Cardiac fibroblast (primary cell): ENCODE data around the gene NSFL1C.

Experiments
- DNase-seq, 2 donors: peaks; one replicate each; pipeline versions ENCODE4 v3.0.0 to v3.0.0-alpha.2; 2010; ENCODE audit warnings: low read depth in 2 of 2
- H3K4me3 ChIP-seq, 2 donors: replicated peaks in 1 of 2; 1 replicate in 1 of 2; 2 replicates in 1 of 2; pipeline ENCODE4 v1.5.1; 2011; ENCODE audit warnings: low read depth in 2 of 2, low read length in 2 of 2, mild to moderate bottlenecking in 2 of 2, moderate library complexity in 1 of 2
- CTCF ChIP-seq: IDR thresholded peaks from one replicate; pipeline ENCODE4 v1.5.1; 2011; ENCODE audit warnings: low read depth, mild to moderate bottlenecking, low read length, inconsistent platforms

The NSFL1C gene

GRCh38 chr20:1466211-1467081 lies at the start of gene NSFL1C:
TSS of gene NSFL1C (minus strand) at chr20:1466849. CDS start at chr20:1466824, 25 bp downstream.
- peak within 1 kb of the TSS; percentile 76 to 93 for H3K4me3 ChIP-seq
- TF ChIP-seq CTCF: peak; percentile 67
- peak; percentile 93 to 97 for DNase-seq

GRCh38 chr20:1513801-1514200 lies 47.2 kb upstream of the NSFL1C start:
- no peak overlapping the region for H3K4me3 ChIP-seq
- no peak for TF ChIP-seq CTCF
- DNase-seq: no peak

DNA sequence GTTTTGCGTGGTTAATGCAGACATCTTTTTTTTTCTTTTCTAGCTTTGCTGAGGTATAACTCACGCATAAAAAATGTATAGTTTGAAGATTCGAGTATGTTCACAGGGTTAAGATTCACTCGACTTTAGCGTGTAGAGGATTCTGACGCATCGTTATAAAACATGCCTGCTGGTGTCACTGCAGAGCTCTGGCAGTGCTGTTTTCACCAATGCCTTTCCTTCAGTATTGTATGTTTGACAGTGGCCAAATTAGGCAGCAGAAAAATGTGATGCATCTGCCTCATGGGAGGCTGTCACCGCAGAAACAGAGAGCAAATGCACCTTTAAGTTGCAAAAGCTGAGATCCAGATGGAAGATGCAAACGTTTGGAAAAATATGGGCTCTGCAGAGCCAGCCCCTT lies 42.6 kb upstream of the NSFL1C start:
- peak; percentile 44 for TF ChIP-seq CTCF
- H3K4me3 ChIP-seq: no peak overlapping the region
- DNase-seq: peak; percentile 24 to 56

DNA sequence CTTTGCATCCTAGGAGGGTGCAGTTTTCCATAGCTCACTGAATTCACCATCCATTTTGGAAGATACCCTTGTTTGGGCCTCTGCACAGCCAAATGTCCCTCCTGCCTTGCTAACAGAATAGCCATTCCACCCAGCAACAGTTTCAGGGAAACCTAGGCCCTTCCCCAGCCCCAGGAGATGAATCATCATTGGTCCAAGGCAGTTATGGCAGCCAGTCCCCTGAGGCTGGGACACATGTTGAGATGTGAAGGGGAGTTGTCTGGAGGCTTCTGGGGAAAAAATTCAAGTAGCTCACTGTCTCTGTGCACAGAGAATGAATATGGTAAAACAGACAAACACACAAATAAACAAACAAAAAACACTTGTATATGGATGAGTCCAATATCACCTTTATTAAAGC lies 41.9 kb upstream of the NSFL1C start:
- DNase-seq: no peak
- no peak overlapping the region for H3K4me3 ChIP-seq
- TF ChIP-seq CTCF: no peak

GRCh38 chr20:1507276-1507675 lies 40.6 kb upstream of the NSFL1C start:
- no peak overlapping the region for H3K4me3 ChIP-seq
- DNase-seq: no peak
- no peak for TF ChIP-seq CTCF

DNA sequence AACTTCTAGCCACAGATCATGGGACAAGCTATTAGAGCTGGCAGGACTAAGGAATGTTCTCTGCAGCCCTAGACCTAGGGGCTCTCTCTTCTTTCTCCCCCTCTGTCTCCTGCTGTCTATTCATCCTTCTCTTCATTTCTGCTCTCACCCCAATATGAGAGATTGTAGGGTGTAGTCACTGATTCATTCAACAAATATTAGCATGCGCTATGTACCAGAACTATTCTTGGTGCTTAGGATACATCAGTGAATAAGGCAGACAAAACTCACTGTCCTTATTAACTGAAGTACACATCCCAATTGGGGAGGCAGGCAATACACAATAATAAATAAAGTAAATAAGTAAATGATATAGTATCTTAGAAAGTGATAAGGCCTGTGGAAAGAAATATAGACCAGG lies 39.2 kb upstream of the NSFL1C start:
- no peak overlapping the region for H3K4me3 ChIP-seq
- TF ChIP-seq CTCF: no peak
- peak in 1 of 2 donors; percentile 8 for DNase-seq

GRCh38 chr20:1505361-1505760 lies 38.7 kb upstream of the NSFL1C start:
- no peak overlapping the region for H3K4me3 ChIP-seq
- no peak for TF ChIP-seq CTCF
- DNase-seq: peak in 1 of 2 donors; percentile 25
